Naive thymus-derived CD4-positive, alpha-beta T cell (primary cell): ENCODE measurements around the gene OR2G6. TPM values are rescaled to one million over a fixed set of nuclear protein-coding genes. Genes with fewer than 3 reads are reported as not detected.
A peak's percentile ranks its signal among the peaks of the same experiment; 100 is the strongest.
"Not testable (repeated sequence)": the region's sequence is repeated elsewhere in the genome, so short reads cannot be mapped to it uniquely, and the experiment has no call there.

ENCODE experiments used
- ATAC-seq: fragments of 150-1000 bp; cut with Tn5 transposase; 2 replicates; pipeline ENCODE4 v1.10.0; 2021; ENCODE audit warnings: mild to moderate bottlenecking, moderate library complexity
- CTCF ChIA-PET: fragments of 350-600 bp; sonication (Branson Sonifier 250); formaldehyde crosslinking; loops from one replicate; lab custom pipeline; 2021; ENCODE audit warnings: antibody characterized with exemption; lab: Charles Lee
- POLR2A ChIA-PET: fragments of 350-600 bp; sonication (Branson Sonifier 250); formaldehyde crosslinking; loops from one replicate; lab custom pipeline; 2021; ENCODE audit warnings: antibody characterized with exemption, inconsistent platforms; lab: Charles Lee
- DNase-seq, 9 donors: peaks; one replicate each; pipeline versions ENCODE4 v3.0.0 to v3.0.0-alpha.2; 2020 to 2022; ENCODE audit warnings: mixed read lengths in 1 of 9
- H3K27ac ChIP-seq: one replicate; pipeline ENCODE4 v1.7.0; 2013; ENCODE audit warnings: mild to moderate bottlenecking, low read depth, low read length, moderate library complexity
- H3K27me3 ChIP-seq, 2 donors: one replicate each; pipeline ENCODE4 v1.7.0; 2013; ENCODE audit warnings: low read length in 2 of 2, mild to moderate bottlenecking in 2 of 2, moderate library complexity in 2 of 2; ENCODE audit not compliant: control insufficient read depth in 2 of 2, insufficient read depth in 2 of 2
- H3K36me3 ChIP-seq, 3 experiments: 1 replicate in 2 of 3; 2 replicates in 1 of 3; pipeline ENCODE4 v1.7.0; 2013; ENCODE audit warnings: low read length in 3 of 3, mild to moderate bottlenecking in 3 of 3, moderate library complexity in 1 of 3; ENCODE audit not compliant: insufficient read depth in 3 of 3, control insufficient read depth in 2 of 3
- H3K4me1 ChIP-seq, 2 donors: one replicate each; pipeline ENCODE4 v1.7.0; 2013; ENCODE audit warnings: low read length in 2 of 2, mild to moderate bottlenecking in 2 of 2, moderate library complexity in 1 of 2; ENCODE audit not compliant: control insufficient read depth in 2 of 2, insufficient read depth in 2 of 2
- H3K4me3 ChIP-seq: 2 replicates; pipeline ENCODE4 v1.7.0; 2013; ENCODE audit warnings: mild to moderate bottlenecking, low read length
- H3K9me3 ChIP-seq, 3 experiments: 1 replicate in 2 of 3; 2 replicates in 1 of 3; pipeline ENCODE4 v1.7.0; 2013; ENCODE audit warnings: low read length in 3 of 3; ENCODE audit not compliant: control insufficient read depth in 2 of 3
- H3K27ac Mint-ChIP-seq, 9 donors: one replicate each; pipeline ENCODE4 v1.8.0; 2020 to 2022; ENCODE audit warnings: mixed read lengths in 9 of 9, mild to moderate bottlenecking in 8 of 9, moderate library complexity in 5 of 9, inconsistent platforms in 2 of 9
- H3K27me3 Mint-ChIP-seq, 5 donors: one replicate each; pipeline ENCODE4 v1.8.0; 2021 to 2022; ENCODE audit warnings: mixed read lengths in 5 of 5, mild to moderate bottlenecking in 1 of 5
- H3K36me3 Mint-ChIP-seq, 5 donors: one replicate each; pipeline ENCODE4 v1.8.0; 2020 to 2022; ENCODE audit warnings: mixed read lengths in 5 of 5, mild to moderate bottlenecking in 3 of 5, inconsistent platforms in 1 of 5
- H3K4me1 Mint-ChIP-seq, 7 donors: one replicate each; pipeline ENCODE4 v1.8.0; 2020 to 2022; ENCODE audit warnings: mixed read lengths in 7 of 7, mild to moderate bottlenecking in 3 of 7, inconsistent platforms in 1 of 7
- H3K4me3 Mint-ChIP-seq, 10 donors: one replicate each; pipeline ENCODE4 v1.8.0; 2020 to 2022; ENCODE audit warnings: mild to moderate bottlenecking in 10 of 10, mixed read lengths in 10 of 10, moderate library complexity in 6 of 10, inconsistent platforms in 2 of 10
- H3K9me3 Mint-ChIP-seq, 11 donors: one replicate each; pipeline ENCODE4 v1.8.0; 2020 to 2022; ENCODE audit warnings: mixed read lengths in 11 of 11, mild to moderate bottlenecking in 4 of 11, inconsistent platforms in 1 of 11, moderate library complexity in 1 of 11
- intact Hi-C, 2 donors: fragments of 100-400 bp; cut with micrococcal nuclease; formaldehyde crosslinking; loops; one replicate each; pipeline ENCODE4 v1.15.1; 2023
- polyA plus RNA-seq, 2 donors: library from polyadenylated mRNA; unstranded; fragments of 300-500 nt; fragmentation: Illumina TruSeq; gene quantifications; one replicate each; pipeline ENCODE4 v1.2.3, GENCODE V29; 2021
- total RNA-seq, 6 experiments: library from RNA in 5 of 6; stranded (reverse) in 5 of 6; gene quantifications; 1 replicate in 5 of 6; 2 replicates in 1 of 6; pipeline ENCODE4 v1.2.3 and lab custom pipeline; 2021 to 2026

OR2G6 gene
- total and polyA plus RNA-seq, 7 experiments from 2014 or later: not detected

GRCh38 chr1:248537449-248537848, 29.6 kb downstream of the OR2G6 start:
- H3K9me3 ChIP-seq, H3K4me1 Mint-ChIP-seq, H3K27ac ChIP-seq, H3K9me3 Mint-ChIP-seq, POLR2A ChIA-PET, H3K4me3 ChIP-seq, H3K27me3 Mint-ChIP-seq, CTCF ChIA-PET, intact Hi-C loops, H3K27ac Mint-ChIP-seq, H3K4me3 Mint-ChIP-seq, ATAC-seq, DNase-seq, H3K36me3 Mint-ChIP-seq, H3K4me1 ChIP-seq, H3K36me3 ChIP-seq, H3K27me3 ChIP-seq: not testable (repeated sequence)

- H3K27ac Mint-ChIP-seq, intact Hi-C loops, H3K36me3 ChIP-seq, H3K27ac ChIP-seq, CTCF ChIA-PET, H3K4me1 ChIP-seq, DNase-seq, H3K36me3 Mint-ChIP-seq, H3K4me3 Mint-ChIP-seq, H3K9me3 Mint-ChIP-seq, POLR2A ChIA-PET, H3K4me3 ChIP-seq, H3K4me1 Mint-ChIP-seq, H3K27me3 Mint-ChIP-seq, ATAC-seq, H3K9me3 ChIP-seq, H3K27me3 ChIP-seq: not testable (repeated sequence)
Observed at GRCh38 chr1:248547383-248547782, 39.5 kb downstream of the OR2G6 start.

- CTCF ChIA-PET, H3K27ac Mint-ChIP-seq, POLR2A ChIA-PET, DNase-seq, H3K27me3 Mint-ChIP-seq, H3K36me3 ChIP-seq, H3K27ac ChIP-seq, H3K4me1 ChIP-seq, H3K4me1 Mint-ChIP-seq, H3K9me3 ChIP-seq, intact Hi-C loops, H3K27me3 ChIP-seq, H3K4me3 Mint-ChIP-seq, H3K36me3 Mint-ChIP-seq, H3K4me3 ChIP-seq, H3K9me3 Mint-ChIP-seq, ATAC-seq: not testable (repeated sequence)
Observed at GRCh38 chr1:248551027-248551426, 43.2 kb downstream of the OR2G6 start.

DNA sequence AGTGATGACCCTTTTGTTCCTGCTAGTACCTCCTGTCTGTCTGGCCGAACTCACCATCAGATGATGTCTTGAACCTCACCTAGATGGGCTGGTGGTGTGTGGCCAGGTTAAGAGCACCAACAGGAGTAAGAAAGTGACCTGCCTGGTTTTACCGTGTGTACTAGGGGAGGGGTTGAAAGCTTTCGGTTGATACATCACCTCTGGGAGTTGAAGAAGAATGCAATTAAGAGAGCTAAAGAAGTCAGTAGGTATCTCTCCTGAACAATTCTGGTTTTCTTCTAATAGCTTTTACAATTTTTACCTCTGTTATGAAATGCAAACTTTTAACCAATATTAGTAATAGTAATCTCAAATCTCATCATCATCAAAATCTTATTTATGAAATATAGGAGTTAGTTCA, 54.8 kb downstream of the OR2G6 start, which contains the start of gene OR2T29:
Gene OR2T29, minus strand, starts transcription at position 101 of the 400 bp plus-strand sequence. CDS start 3,281 bp downstream, outside the sequence.
- H3K4me3 ChIP-seq, H3K27me3 ChIP-seq, H3K9me3 ChIP-seq, H3K36me3 ChIP-seq, H3K27me3 Mint-ChIP-seq, ATAC-seq, H3K4me1 ChIP-seq, H3K4me3 Mint-ChIP-seq, DNase-seq, CTCF ChIA-PET, H3K36me3 Mint-ChIP-seq, H3K9me3 Mint-ChIP-seq, POLR2A ChIA-PET, H3K27ac ChIP-seq: not testable (repeated sequence)
- Mint-ChIP-seq H3K4me1 (peaks cover 0 to 20% (median 12%) of the 10 kb centered on the region in 7 donors), H3K27ac (peak within 1 kb of the TSS in 1 of 9 donors; percentile 38)
- intact Hi-C loops: loop anchor here in 1 of 2 donors (10.0 kb wide), 1 partner anchor 78 kb away; the partner anchor contains the start of gene OR2T5

- Mint-ChIP-seq H3K4me3 (peak overlapping the region; percentile 82 to 97 (median 90)), H3K4me1 (peaks cover 0 to 32% (median 22%) of the 10 kb centered on the region in 7 donors), H3K27ac (peak overlapping the region; percentile 91 to 99 (median 94))
- H3K9me3 Mint-ChIP-seq, H3K27me3 Mint-ChIP-seq, H3K27me3 ChIP-seq, H3K36me3 Mint-ChIP-seq, H3K36me3 ChIP-seq, H3K4me1 ChIP-seq, CTCF ChIA-PET, H3K9me3 ChIP-seq, POLR2A ChIA-PET: not testable (repeated sequence)
- DNase-seq: peak in 8 of 9 donors; percentile 19 to 74 (median 54)
- peak; percentile 86 for ATAC-seq
- H3K4me3 ChIP-seq: peak overlapping the region; percentile 46
- intact Hi-C loops: loop anchor here (5.0 to 10.0 kb wide), 2 partner anchors 81 to 83 kb away; partner anchors contain the start of gene OR2T5 (in 1 of the 2)
- H3K27ac ChIP-seq: peak overlapping the region; percentile 69
Observed at GRCh38 chr1:248565530-248566373, 57.9 kb downstream of the OR2G6 start.

DNA sequence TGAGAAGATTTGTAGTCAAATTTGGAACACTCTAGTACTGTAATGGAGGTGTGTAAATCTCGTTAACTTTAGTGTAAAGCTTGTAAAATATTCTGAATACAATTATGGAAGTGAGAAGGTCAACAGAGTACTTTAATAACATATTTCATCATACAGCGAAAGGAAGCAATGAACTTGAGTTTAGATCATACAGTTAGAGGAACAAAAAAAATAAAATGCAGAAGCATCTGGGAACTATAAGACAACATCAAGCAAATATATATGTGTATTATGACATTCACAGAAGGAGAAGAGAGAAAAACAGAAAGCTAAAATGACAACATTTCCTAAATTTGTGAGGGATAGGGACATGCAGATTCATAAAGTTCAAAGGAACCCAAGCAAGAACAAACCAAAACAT, 61.2 kb downstream of the OR2G6 start:
- H3K36me3 Mint-ChIP-seq, H3K27ac ChIP-seq, H3K9me3 Mint-ChIP-seq, H3K4me3 Mint-ChIP-seq, CTCF ChIA-PET, H3K27me3 ChIP-seq, DNase-seq, ATAC-seq, H3K36me3 ChIP-seq, H3K4me3 ChIP-seq, POLR2A ChIA-PET, H3K27me3 Mint-ChIP-seq, H3K9me3 ChIP-seq, H3K4me1 ChIP-seq: not testable (repeated sequence)
- Mint-ChIP-seq H3K4me1 (peaks cover 0 to 35% (median 25%) of the 10 kb centered on the region in 7 donors), H3K27ac (peak overlapping the region in 1 of 9 donors; percentile 62)
- intact Hi-C loops: loop anchor here (5.0 to 10.0 kb wide), 2 partner anchors 84 to 87 kb away; partner anchors contain the start of gene OR2T5 (in 1 of the 2)
